Putamen (tissue), 1 donor: ENCODE measurements around the gene CPNE6.

ENCODE experiments used
- DNase-seq: peaks from one replicate; pipeline ENCODE4 v3.0.0-alpha.2; 2016; ENCODE audit warnings: low spot score

The CPNE6 gene

DNA sequence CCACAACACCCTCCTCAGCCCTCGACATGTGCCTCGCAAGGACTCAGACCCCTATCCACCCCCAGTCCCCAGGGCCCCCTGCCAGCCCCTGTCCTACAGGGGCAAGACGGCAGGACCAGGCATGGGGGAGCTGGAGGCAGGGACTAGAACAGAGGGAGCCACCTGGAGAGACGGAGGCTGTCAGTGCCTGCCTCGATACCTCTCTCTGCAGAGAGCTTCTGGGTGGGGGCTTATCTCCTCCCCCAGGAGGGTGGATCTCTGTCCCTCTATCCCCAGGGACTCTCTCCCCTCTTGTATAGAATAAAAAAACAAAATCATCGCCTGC, 2.0 kb upstream of the CPNE6 start:
- DNase-seq = no peak

DNA sequence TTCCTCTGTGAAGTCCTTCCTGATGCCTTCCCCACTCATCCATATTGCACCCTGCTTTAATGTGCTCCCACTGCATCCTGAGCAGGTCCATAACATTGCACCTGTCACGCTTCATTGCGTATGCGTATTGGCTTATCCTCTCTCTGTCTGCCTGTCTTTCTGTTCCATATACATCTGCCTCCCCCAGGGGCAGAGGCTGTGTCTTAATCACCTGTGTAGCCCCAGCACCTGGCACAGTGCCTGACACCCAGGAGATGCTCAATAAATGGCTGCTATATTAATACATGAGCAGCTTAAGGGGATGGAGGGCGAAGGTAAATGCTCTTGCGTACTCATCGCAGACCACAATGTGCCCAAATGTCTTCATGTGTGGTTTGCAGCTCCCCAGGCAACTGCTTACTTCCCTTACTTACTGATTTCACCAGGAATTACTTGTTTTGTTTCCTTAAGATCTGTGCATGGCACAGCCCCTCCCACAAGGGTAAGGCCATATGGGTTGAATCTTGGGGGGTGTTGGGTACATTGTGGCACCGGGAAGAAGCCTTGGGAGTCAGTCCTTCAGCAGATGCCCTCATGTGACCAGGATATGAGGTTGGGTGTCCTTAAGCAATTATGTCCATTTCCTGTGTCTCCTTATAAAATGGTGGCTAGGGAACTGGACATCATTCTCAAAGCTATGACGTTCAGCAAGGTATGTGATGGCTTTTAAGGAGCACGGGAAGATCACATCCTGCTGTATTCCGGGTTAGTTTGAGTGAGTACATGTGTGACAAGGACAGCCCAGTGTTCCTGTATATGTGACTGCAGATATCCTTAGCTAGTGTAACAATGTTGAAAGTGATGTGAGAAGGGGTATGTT, 848 bp upstream of the CPNE6 start:
- DNase-seq = no peak

- peak; percentile 58 for DNase-seq
Observed at GRCh38 chr14:24071836-24072430, 571 bp downstream of the CPNE6 start.

DNA sequence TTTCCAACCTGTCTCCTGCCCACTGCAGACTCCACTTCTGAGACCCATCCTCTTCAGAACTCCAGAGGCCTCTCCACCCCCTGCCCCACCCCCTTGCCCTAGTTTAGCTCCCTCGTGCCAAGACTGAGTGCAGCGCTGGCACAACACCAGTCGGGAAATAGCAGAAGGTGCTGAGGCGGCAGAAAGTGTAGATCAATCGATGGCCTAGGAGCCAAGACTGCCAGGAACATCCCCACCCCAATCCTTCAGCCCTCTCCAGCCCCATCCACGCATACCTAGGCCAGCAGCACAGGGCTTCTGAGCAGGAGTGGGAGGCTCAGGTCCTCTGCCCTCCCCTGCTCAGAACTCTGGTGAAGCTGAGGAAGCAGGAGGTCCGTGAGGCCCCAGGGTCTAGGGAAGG, 1.1 kb downstream of the CPNE6 start:
- DNase-seq = no peak

GRCh38 chr14:24072881-24073877, 1.8 kb downstream of the CPNE6 start:
- DNase-seq = no peak

- DNase-seq = no peak
Observed at GRCh38 chr14:24074625-24075484, 3.5 kb downstream of the CPNE6 start.

DNA sequence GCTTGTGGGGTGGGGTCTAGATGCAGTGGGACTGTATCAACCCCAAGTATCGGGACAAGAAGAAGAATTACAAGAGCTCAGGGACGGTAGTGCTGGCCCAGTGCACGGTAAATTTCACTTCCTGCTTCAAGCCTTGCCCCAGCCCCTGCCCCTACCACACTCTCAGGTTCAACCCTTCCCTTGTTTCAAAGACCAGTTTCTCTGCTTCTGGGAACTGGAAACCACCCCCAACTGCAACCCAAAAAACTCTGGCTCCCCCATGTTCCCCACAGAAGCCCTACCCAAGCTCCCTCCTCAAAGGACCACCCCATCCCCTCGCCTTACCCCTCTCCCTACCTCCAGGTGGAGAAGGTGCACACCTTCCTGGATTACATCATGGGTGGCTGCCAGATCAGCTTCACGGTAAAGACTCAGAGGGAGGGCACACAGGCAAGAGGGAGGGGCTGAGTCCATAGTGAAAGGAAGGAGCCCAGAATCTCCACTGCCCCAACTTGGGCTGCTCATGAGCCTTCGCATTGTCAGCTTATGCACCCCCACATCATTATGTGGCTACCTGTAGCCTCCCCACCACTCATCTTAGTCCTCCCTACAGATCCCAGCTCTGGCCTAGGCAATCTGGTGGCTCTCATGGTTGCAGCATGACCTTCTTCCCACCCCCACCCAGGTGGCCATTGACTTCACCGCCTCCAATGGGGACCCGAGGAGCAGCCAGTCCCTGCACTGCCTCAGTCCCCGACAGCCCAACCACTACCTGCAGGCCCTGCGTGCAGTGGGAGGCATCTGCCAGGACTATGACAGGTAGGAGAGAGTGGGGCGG, 4.3 kb downstream of the CPNE6 start:
- no peak for DNase-seq

DNA sequence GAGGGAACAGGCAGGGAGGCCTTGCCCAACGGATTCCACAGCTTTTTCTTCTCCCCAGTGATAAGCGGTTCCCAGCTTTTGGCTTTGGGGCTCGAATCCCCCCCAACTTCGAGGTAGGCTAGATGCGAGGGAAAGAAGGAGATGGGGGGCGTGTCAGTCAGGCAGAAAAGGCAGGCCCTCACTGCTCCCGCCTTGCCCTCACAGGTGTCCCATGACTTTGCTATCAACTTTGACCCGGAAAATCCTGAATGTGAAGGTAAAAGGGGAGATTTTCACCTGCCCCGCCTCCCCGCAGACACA, 4.9 kb downstream of the CPNE6 start:
- DNase-seq = no peak

GRCh38 chr14:24077086-24077485, 5.7 kb downstream of the CPNE6 start:
- DNase-seq = no peak

- DNase-seq = no peak
Observed at GRCh38 chr14:24078146-24078545, 6.8 kb downstream of the CPNE6 start.

- DNase-seq = no peak
Observed at GRCh38 chr14:24079491-24080141, 8.3 kb downstream of the CPNE6 start.

DNA sequence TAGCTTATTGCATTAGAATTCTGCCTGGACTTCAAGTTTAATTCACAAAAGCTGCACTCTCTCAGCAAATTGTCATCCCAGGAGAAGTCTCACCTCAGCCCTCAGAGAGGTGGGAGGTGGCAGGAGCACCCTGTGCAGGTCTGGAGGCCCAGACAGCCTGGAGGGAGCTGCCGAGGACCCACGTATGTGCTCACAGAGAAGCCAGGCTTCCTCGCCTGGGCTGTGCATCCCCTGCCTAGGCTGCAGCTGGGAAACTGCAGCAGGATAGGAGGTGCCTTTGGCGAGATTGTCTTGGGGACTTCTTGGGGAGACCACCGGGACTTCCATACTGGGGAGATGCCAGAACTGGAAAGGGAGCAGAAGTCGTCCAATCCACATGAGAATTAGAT, 8.8 kb downstream of the CPNE6 start:
- DNase-seq = no peak

DNA sequence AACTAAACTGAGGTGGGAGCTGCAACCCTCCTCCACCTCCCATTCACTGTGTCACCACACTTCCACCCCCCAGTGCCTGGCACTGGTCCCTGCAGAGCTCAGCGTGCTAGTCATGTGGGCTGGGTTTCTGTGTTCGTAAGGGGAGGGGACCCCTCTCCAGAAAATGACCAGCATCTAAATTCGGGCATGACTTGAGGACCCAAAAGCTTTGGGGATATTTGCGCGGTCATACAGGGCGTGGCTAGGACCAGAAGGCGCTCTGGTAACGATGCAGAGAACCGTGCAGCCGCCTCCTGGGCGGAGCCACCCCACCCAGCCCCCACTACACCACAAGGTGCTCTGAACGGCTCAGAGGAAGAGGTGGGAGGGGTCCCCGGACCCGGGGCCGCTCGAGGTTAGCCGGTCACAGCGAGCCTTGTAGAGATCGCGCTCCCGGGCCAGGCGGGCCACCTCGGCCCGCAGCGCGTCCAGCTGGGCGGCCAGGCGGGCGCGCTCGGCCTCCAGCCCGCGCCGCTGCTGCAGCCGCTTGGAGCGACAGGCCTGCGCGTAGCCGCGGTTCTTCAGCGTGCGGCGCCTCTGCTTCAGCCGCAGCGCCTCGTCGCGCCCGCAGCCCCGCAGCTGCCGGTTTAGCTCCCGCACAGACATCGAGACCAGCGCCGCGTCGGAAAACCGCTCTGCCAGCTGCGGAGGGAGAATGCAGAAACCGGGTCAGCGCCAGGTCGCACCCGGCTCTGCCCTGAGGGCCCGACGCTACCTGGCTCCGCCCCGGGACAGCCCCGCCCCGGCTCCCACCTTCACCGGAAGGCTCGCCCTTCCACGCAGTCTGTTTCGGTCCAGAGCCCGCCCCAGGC, 9.8 kb downstream of the CPNE6 start:
- DNase-seq = peak; percentile 72

DNA sequence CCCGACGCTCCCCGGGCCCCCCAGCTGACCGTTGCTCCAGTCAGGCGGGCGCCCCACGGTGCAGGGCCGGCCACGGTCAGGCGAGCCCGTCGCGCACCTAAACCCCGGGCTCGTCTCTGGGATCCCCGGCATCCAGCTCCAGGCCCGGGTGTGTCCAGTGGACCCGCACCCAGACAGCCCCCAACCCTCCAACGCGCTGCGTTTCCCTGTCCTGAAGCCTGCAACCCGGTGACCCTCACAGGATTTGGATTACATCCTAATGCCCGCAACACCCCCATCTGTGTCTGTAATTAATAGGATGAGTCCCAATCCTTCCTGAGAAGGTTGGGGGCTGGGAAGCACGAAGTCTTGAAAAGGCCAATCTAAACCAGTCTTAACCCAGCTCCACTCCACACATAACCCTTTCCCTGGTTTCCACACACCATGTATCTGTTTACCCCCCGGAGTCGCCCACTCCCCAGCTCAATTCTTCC, 10.4 kb downstream of the CPNE6 start:
- no peak for DNase-seq

DNA sequence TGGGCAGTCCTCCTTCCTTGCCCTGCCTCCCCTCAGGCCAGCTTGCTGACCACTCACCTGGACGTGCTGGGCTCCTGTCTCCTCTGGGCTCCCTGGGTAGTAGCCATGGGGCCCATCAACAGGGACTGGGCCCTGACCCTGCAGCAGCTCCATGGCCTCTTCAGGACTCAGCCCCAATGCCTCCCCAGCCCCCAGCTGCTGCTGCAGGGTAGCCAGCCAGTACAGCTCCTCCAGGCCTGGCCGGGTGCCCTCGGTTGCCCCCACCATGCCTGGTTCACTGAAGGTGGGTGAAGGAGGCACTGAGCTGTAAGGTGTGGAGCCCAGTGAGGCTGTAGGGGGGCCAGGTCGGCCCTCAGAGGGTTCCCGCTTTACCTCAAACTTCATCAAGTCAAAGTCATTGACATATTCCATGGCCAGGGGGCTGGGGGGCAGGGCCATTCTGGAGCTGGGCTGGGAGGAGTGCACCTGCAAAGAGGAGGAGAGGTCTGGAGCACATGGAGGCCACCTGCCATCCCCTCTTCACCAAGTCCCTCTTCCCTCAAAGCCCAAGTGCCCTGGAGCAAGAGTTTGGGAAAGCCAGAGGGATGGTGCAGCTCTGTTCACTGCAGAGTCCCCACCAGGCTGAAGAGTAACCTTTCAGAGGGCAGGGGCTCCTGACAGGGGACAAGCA, 11.2 kb downstream of the CPNE6 start:
- DNase-seq = no peak

- DNase-seq = no peak
Observed at GRCh38 chr14:24083462-24083861, 12.1 kb downstream of the CPNE6 start.

GRCh38 chr14:24084440-24084839, 13.1 kb downstream of the CPNE6 start:
- no peak for DNase-seq

- DNase-seq = no peak
Observed at GRCh38 chr14:24085215-24085614, 13.9 kb downstream of the CPNE6 start.
